Keratinocyte (primary cell): ENCODE measurements around the gene PRADC1. TPM values are rescaled to one million over a fixed set of nuclear protein-coding genes. Genes with fewer than 3 reads are reported as not detected.

Source experiments
- DNase-seq: peaks from one replicate; pipeline ENCODE4 v3.0.0-alpha.2; 2011; ENCODE audit warnings: low read depth, missing footprints, low spot score
- FAIRE-seq: peaks from 2 replicates; lab custom pipeline; 2011; peaks lifted over from hg19 to GRCh38; lab: Jason Lieb, UNC
- H2AFZ ChIP-seq: 2 replicates; pipeline ENCODE4 v1.6.0; 2012; ENCODE audit warnings: low read length, control low read depth, inconsistent platforms; ENCODE audit not compliant: control insufficient read depth
- H3K27ac ChIP-seq: 2 replicates; pipeline ENCODE4 v1.5.1; 2011; ENCODE audit warnings: low read length; ENCODE audit not compliant: control insufficient read depth, insufficient read depth
- H3K27me3 ChIP-seq: 3 replicates; pipeline ENCODE4 v1.6.0; 2011; ENCODE audit warnings: low read length; ENCODE audit not compliant: control insufficient read depth, insufficient read depth; ENCODE audit errors: extremely low read depth
- H3K36me3 ChIP-seq, 2 experiments: 2 replicates in 1 of 2; 3 replicates in 1 of 2; pipeline ENCODE4 v1.5.1; 2011; ENCODE audit warnings: low read length in 2 of 2, mild to moderate bottlenecking in 1 of 2; ENCODE audit not compliant: control insufficient read depth in 2 of 2, insufficient read depth in 2 of 2; ENCODE audit errors: extremely low read depth in 1 of 2
- H3K4me1 ChIP-seq: 3 replicates; pipeline ENCODE4 v1.5.1; 2011; ENCODE audit warnings: low read length; ENCODE audit not compliant: control insufficient read depth, insufficient read depth; ENCODE audit errors: extremely low read depth
- H3K4me2 ChIP-seq: 3 replicates; pipeline ENCODE4 v1.6.0; 2011; ENCODE audit warnings: low read depth, low read length; ENCODE audit not compliant: control insufficient read depth, insufficient read depth; ENCODE audit errors: extremely low read depth
- H3K4me3 ChIP-seq, 3 experiments: fragments of 200-600 bp in 1 of 3; sonication (generic) in 1 of 3; 2 replicates in 2 of 3; 3 replicates in 1 of 3; pipeline ENCODE4 v1.5.1; 2011 to 2016; ENCODE audit warnings: low read length in 3 of 3, mild to moderate bottlenecking in 3 of 3, control low read depth in 2 of 3, inconsistent platforms in 1 of 3, low read depth in 1 of 3, mixed read lengths in 1 of 3, mixed run types in 1 of 3, moderate library complexity in 1 of 3; ENCODE audit not compliant: control insufficient read depth in 2 of 3, insufficient read depth in 2 of 3; ENCODE audit errors: extremely low read depth in 1 of 3
- H3K79me2 ChIP-seq: 2 replicates; pipeline ENCODE4 v1.6.0; 2012; ENCODE audit warnings: low read length; ENCODE audit not compliant: control insufficient read depth, insufficient read depth
- H3K9ac ChIP-seq: 3 replicates; pipeline ENCODE4 v1.6.0; 2011; ENCODE audit warnings: low read length; ENCODE audit not compliant: control insufficient read depth, insufficient read depth; ENCODE audit errors: extremely low read depth
- H3K9me1 ChIP-seq: 3 replicates; pipeline ENCODE4 v1.6.0; 2011; ENCODE audit warnings: low read length; ENCODE audit not compliant: control insufficient read depth, insufficient read depth; ENCODE audit errors: extremely low read depth
- H3K9me3 ChIP-seq: 2 replicates; pipeline ENCODE4 v1.5.1; 2012; ENCODE audit warnings: low read depth, low read length; ENCODE audit not compliant: control insufficient read depth
- H4K20me1 ChIP-seq: 3 replicates; pipeline ENCODE4 v1.6.0; 2011; ENCODE audit warnings: low read length; ENCODE audit not compliant: control insufficient read depth, insufficient read depth; ENCODE audit errors: extremely low read depth
- CTCF ChIP-seq, 3 experiments: IDR thresholded peaks in 1 of 3; conservative IDR thresholded peaks in 1 of 3; optimal IDR thresholded peaks in 1 of 3; 2 replicates in 2 of 3; 3 replicates in 1 of 3; pipeline versions ENCODE3 to v1.5.1; 2011; ENCODE audit warnings: low read length in 3 of 3, mild to moderate bottlenecking in 3 of 3, moderate library complexity in 2 of 3, control low read depth in 1 of 3, inconsistent platforms in 1 of 3; ENCODE audit not compliant: insufficient read depth in 2 of 3; ENCODE audit errors: extremely low read depth in 1 of 3
- EZH2 ChIP-seq: IDR thresholded peaks from one replicate; pipeline ENCODE4 v1.6.1; 2012; ENCODE audit warnings: inconsistent platforms, mild to moderate bottlenecking, low read length, moderate library complexity
- dilution Hi-C: fragments of 300-500 bp; cut with MboI; formaldehyde crosslinking; loops from one replicate; pipeline ENCODE4 v1.7.0; 2020; ENCODE audit warnings: low sequenced_read_pairs; ENCODE audit not compliant: extremely low pct_ligation_motif_present
- polyA plus RNA-seq, 5 experiments: library from polyadenylated mRNA; depleted of rRNA in 3 of 5; stranded (reverse) in 3 of 5; stranded (forward) in 1 of 5; unstranded in 1 of 5; fragments of >200 nt; gene quantifications; 1 replicate in 1 of 5; 2 replicates in 3 of 5; 3 replicates in 1 of 5; pipeline versions ENCODE4 v1.2.1 to v1.2.3, GENCODE V29; 2011 to 2012; ENCODE audit warnings: missing spikeins in 2 of 5, low read depth in 1 of 5, low replicate concordance in 1 of 5

PRADC1 gene
- polyA plus RNA-seq, 1 donor (not counting 4 experiments of a cell fraction or from before 2014, with no cell fraction given) = 8.2 TPM

GRCh38 chr2:73210696-73211095 lies 22.3 kb downstream of the PRADC1 start:
- H3K9me3 ChIP-seq = no peaks in the 10 kb centered on the region
- DNase-seq (no peak), FAIRE-seq (no peak)
- H3K9ac ChIP-seq = no peak overlapping the region
- no peaks in the 10 kb centered on the region for H4K20me1 ChIP-seq
- H3K4me3 ChIP-seq = no peak overlapping the region
- H3K79me2 ChIP-seq = peaks cover 14% of the 10 kb centered on the region
- TF ChIP-seq CTCF (optimal IDR thresholded peaks at IDR 0.05 in 1 of 3, IDR thresholded peaks at IDR 0.05 in 1 of 3, conservative IDR thresholded peaks at IDR 0.05 in 1 of 3; ENCODE audit: extremely low read depth in 1 of 3, insufficient read depth in 2 of 3, low read length in 3 of 3) (no peak), EZH2 (no peak)
- no peaks in the 10 kb centered on the region for H3K9me1 ChIP-seq
- no peak overlapping the region for H3K4me2 ChIP-seq
- H3K27me3 ChIP-seq = no peaks in the 10 kb centered on the region
- no peaks in the 10 kb centered on the region for H3K36me3 ChIP-seq
- dilution Hi-C loops = no loop called here
- H3K4me1 ChIP-seq = peaks cover 12% of the 10 kb centered on the region
- H3K27ac ChIP-seq = no peak overlapping the region
- H2AFZ ChIP-seq = no peak overlapping the region

- no peak for FAIRE-seq
These were observed 23.0 kb downstream of the PRADC1 start for GRCh38 chr2:73210019-73210418.

More at GRCh38 chr2:73210019-73210418, 23.0 kb downstream of the PRADC1 start:
- Histone ChIP-seq H2AFZ (no peak overlapping the region), H3K9ac (no peak overlapping the region), H3K4me1 (peaks cover 6% of the 10 kb centered on the region), H3K4me3 (no peak overlapping the region), H3K9me3 (no peaks in the 10 kb centered on the region), H3K27me3 (no peaks in the 10 kb centered on the region), H3K36me3 (no peaks in the 10 kb centered on the region), H3K4me2 (no peak overlapping the region), H3K79me2 (peaks cover 7% of the 10 kb centered on the region), H3K9me1 (no peaks in the 10 kb centered on the region), H3K27ac (no peak overlapping the region), H4K20me1 (no peaks in the 10 kb centered on the region)
- dilution Hi-C loops = no loop called here
- TF ChIP-seq EZH2 (no peak), CTCF (optimal IDR thresholded peaks at IDR 0.05 in 1 of 3, IDR thresholded peaks at IDR 0.05 in 1 of 3, conservative IDR thresholded peaks at IDR 0.05 in 1 of 3; ENCODE audit: extremely low read depth in 1 of 3, insufficient read depth in 2 of 3, low read length in 3 of 3) (no peak)
- no peak for DNase-seq
